ENCODE data around the gene PCDHGA11.
"Not testable (repeated sequence)": the region's sequence is repeated elsewhere in the genome, so short reads cannot be mapped to it uniquely, and the experiment has no call there.

PCDHGA11 gene

GRCh38 chr5:141420855-141421488 is at the start of gene PCDHGA11:
Gene PCDHGA11, plus strand, starts transcription at chr5:141421051. Its CDS starts 177 bp downstream, at chr5:141421228.
- no peak for DNase-seq (ENCODE audit: low read depth in 2 of 2)

- DNase-seq (ENCODE audit: low read depth in 2 of 2), result no peak
Observed at GRCh38 chr5:141371572-141372475, 49.0 kb upstream of the PCDHGA11 start.

- no peak for DNase-seq (ENCODE audit: low read depth in 2 of 2)
Observed at GRCh38 chr5:141373673-141374317, 47.1 kb upstream of the PCDHGA11 start, which contains the start of gene PCDHGA6. Gene PCDHGA6, plus strand, starts transcription at chr5:141373891. Its CDS starts 193 bp downstream, at chr5:141374084.

GRCh38 chr5:141374627-141375026 is 46.2 kb upstream of the PCDHGA11 start:
- no peak for DNase-seq (ENCODE audit: low read depth in 2 of 2)

GRCh38 chr5:141375444-141376155 is 45.3 kb upstream of the PCDHGA11 start:
- DNase-seq (ENCODE audit: low read depth in 2 of 2), result not testable (repeated sequence)

GRCh38 chr5:141382469-141383294 is 38.2 kb upstream of the PCDHGA11 start, which contains the start of gene PCDHGA7:
Gene PCDHGA7, plus strand, starts transcription at chr5:141382742. Its CDS starts 158 bp downstream, at chr5:141382900.
- DNase-seq (ENCODE audit: low read depth in 2 of 2), result no peak

- no peak for DNase-seq (ENCODE audit: low read depth in 2 of 2)
Observed at GRCh38 chr5:141383345-141383744, 37.5 kb upstream of the PCDHGA11 start.

- DNase-seq (ENCODE audit: low read depth in 2 of 2), result no peak
Observed at GRCh38 chr5:141384471-141385267, 36.2 kb upstream of the PCDHGA11 start.

- not testable (repeated sequence) for DNase-seq (ENCODE audit: low read depth in 2 of 2)
Observed at GRCh38 chr5:141387557-141388311, 33.1 kb upstream of the PCDHGA11 start, which contains the start of gene PCDHGB4. Gene PCDHGB4, plus strand, starts transcription at chr5:141387698. Its CDS starts 187 bp downstream, at chr5:141387885.

GRCh38 chr5:141388661-141389060 is 32.2 kb upstream of the PCDHGA11 start:
- DNase-seq (ENCODE audit: low read depth in 2 of 2), result no peak

GRCh38 chr5:141389153-141390042 is 31.5 kb upstream of the PCDHGA11 start:
- no peak for DNase-seq (ENCODE audit: low read depth in 2 of 2)

- no peak for DNase-seq (ENCODE audit: low read depth in 2 of 2)
Observed at GRCh38 chr5:141392429-141393198, 28.2 kb upstream of the PCDHGA11 start, which contains the start of gene PCDHGA8. Gene PCDHGA8, plus strand, starts transcription at chr5:141392633. Its CDS starts 181 bp downstream, at chr5:141392814.

- DNase-seq (ENCODE audit: low read depth in 2 of 2), result no peak
Observed at GRCh38 chr5:141393267-141393666, 27.6 kb upstream of the PCDHGA11 start.

- not testable (repeated sequence) for DNase-seq (ENCODE audit: low read depth in 2 of 2)
Observed at GRCh38 chr5:141394401-141395187, 26.3 kb upstream of the PCDHGA11 start.

- not testable (repeated sequence) for DNase-seq (ENCODE audit: low read depth in 2 of 2)
Observed at GRCh38 chr5:141397756-141398551, 22.9 kb upstream of the PCDHGA11 start, which contains the start of gene PCDHGB5. Gene PCDHGB5, plus strand, starts transcription at chr5:141397947. Its CDS starts 181 bp downstream, at chr5:141398128.

Data from fibroblast of skin of left biceps (primary cell).